DMS153 treated with DMSO at 0.1 percent for 48 hours (cell line): ENCODE results near the gene CAP1.
A peak's percentile ranks its signal among the peaks of the same experiment; 100 is the strongest.

Experiments
- DNase-seq: peaks from one replicate; lab custom pipeline; 2025; ENCODE audit not compliant: unreplicated experiment; lab: John Stamatoyannopoulos, UW

Gene CAP1

DNA sequence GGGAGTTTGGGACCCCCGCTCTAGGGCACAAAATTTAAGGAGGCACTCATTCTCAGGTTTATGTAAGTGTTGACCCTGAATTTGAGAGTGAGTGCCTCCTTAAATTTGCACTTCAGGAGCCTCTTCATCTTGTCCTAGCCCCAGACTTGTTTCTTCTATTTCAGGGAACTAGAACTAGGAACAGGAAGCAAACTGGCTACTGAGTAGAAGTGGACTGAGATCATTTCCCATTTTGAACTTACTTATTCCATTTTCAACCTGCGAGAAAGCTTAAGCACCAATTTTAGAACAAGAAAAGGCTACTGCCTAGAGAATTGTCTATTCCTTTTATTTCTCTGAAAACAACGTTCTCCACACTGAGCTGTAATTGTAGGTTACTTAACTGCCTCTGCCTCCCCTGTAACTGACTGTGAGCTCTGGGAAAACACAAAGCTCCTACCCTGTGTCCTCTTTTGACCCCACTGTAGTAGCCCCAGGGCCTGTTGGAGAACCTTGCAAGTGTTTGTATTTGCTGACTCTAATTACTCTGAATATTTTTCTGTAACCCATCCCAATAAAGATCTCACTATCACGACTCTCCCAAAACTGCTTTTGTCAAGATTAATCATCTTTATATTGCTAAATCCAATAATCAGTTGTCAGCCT lies 54.1 kb downstream of the CAP1 start:
- no peak for DNase-seq

DNA sequence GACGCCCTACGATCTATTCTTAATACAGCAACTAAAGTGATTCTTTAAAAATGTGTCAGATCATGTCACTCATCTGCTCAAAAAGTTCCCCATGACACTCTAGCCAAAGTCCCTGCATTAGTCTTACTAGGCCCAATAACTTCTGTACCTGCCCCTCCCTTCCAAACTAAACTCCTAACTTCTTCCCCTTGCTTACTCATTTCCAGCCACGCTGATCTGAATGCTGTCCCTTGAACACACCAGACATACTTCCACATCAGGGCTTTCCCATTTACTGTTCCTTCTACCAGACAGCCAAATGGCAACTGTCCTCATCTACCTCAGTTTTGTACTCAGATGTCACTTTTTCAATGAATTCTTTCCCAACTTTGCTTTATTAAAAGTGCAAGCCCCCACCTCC lies 55.3 kb downstream of the CAP1 start:
- DNase-seq = no peak

DNA sequence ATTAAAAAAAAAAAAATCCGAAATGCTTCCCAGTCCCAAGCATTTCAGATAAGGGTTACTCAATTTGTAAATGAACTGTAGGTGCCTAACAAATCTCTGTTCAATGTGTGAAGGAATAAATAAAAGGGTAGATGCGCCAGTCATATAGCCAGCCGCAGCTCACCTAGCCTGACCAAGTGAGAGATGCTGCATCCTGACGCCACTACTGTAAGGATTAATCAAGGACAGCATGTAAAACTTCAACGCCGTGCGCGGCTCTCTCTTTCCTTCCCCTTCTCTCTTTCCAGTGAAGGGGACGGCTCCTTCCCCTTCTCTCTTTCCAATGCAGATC lies 56.1 kb downstream of the CAP1 start:
- DNase-seq = no peak

DNA sequence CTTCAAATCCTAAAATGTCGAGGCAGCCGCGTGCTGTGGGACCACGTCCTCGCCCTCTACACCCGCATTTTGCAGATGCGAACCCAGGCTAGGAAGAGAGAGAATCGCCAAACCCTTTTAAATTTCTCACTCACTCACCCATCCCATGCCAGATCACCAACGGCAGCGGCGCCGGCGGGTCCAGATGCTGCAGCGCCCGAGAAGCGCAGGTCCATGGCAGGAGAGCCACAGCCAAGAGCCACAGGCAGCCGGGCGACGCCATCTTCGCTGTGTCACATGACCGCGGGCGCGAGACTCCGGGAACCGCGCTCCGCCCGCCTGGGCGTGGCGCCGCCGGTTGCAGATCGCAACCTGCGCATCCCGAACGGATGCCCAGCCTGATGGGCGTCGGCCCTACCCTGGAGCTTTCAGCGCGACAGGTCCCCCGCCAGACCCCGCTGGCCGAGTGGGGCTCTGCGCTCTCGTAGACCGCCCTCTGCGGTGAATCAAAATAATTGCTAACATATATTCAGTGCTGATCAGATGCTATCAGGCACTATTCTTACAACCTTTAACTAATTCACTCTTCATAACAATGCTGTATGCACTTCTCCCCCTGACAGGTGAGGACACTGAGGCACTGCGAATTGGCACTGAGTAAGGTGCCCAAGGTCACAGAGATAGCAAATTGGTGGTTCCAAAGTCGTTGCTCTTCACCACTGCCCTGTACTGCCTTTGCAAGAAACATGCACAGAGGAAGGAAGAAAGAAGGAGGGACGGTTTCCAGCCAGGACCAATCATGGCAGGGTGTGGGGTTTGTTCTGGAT lies 56.7 kb downstream of the CAP1 start, which contains the start of gene PPT1:
TSS of gene PPT1 (minus strand) at position 276 of the 806 bp plus-strand sequence. CDS start at position 262, 14 bp downstream.
- peak; percentile 97 for DNase-seq

DNA sequence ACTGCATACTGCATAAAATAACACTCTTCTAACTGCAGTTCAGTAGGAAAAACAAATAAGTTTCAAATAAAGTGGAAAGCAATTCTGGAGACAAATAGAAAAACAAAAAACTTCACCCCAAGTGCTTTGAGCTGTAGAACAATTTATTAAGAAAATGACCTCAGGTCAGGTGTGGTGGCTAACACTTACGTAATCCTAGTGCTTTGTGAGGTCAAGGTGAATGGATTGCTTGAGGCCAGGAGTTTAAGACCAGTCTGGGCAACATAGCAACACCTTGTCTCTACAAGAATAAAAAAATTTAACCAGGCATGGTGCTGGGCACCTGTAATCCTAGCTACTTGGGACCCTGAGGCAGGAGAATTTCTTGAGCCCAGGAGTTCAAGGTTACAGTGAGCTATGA lies 61.5 kb downstream of the CAP1 start:
- no peak for DNase-seq

DNA sequence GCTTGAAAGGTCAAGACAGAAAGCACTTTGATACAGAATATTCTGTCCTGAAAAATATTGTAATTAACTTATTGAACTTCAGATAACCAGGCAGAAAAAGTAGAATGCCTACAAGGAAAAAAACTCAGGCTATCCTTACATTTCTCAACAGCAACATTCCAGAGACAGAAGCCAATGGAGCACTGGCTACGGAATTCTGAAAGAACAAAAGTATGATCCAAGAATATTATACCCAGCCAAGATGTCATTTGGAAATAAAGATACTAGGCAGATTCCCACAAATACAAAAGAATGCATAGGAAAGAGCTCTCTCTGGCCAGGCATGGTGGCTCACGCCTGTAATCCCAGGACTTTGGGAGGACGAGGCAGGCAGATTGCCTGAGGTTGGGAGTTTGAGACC lies 62.4 kb downstream of the CAP1 start:
- no peak for DNase-seq

DNA sequence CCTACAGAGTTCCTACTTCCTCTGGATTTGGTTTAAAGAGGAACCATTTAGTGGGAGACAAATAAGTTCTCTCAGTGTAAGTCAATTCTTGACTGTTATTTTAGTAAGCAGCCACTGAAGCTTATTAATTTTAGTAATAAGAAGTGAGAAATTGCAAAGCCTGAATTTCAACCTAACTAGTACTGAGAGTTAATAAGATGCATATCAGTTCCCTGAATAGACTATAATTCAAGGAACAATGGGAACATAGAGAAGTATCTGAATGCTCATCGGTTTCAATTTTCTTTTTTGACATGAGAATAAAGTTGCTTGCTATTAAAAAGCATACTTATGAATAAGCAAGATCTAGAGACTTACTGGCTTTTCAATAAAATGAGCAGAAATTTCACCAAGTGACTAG lies 64.5 kb downstream of the CAP1 start:
- no peak for DNase-seq

DNA sequence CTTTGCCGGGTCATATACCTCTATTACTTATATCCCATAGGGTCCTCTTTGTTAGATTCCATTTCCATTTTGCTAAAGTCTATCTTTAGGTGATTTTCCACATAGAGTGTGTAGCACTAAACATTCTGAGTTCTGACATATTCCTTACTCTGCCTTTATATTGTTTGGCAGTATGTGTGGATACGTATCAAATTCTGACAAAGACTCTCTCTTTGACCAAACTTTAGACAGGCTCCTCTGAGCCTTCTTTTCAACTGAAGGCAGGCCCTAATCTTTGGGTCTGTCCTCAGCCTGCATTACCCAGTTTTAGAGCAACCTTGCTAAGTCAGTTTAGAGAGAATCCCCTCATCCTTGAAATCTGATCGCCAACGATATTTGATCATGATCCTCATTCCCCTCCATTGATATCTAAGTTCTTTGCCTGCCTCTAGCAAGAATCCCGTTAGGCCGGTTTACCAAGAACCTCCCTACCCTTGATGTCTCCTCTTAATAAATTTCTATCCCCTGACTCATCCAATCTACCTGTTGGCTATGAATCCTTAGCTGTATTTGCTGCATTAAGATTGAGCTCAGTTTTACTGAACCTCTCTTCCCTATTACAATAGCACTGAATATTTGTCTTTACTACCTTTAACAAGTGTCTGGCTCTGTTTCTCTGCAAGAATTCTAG lies 66.9 kb downstream of the CAP1 start:
- DNase-seq = no peak

DNA sequence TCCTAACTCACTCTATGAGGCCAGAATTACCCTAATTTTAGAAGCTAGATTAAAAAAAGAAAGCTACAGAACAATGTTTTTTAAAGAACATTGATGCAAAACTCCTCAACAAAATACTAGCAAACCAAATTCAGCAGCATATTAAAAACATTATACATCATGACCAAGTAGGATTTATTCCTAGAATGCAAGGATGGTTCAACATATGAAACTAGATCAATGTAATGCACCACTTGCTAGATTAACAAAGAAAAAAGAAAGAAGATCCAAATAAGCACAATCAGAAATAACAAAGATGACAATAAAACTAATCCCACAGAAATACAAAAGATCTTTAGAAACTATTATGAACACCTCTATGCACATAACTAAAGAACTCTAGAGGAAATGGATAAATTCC lies 69.9 kb downstream of the CAP1 start:
- no peak for DNase-seq

DNA sequence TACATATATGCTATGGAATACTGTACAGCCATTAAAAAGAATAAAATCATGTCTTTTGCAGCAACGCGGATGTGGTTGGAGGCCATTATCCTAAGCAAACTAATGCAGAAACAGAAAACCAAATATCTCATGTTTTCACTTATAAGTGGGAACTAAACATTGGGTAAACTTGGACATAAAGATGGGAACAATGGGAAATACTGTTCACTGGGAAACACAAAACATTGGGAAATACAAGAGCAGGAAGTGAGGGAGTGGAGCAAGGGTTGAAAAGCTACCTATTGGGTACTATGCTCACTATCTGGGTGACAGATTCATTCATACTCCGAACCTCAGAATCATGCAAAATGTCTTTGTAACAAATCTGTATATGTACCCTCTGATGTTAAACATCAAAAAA lies 73.9 kb downstream of the CAP1 start:
- DNase-seq = no peak

DNA sequence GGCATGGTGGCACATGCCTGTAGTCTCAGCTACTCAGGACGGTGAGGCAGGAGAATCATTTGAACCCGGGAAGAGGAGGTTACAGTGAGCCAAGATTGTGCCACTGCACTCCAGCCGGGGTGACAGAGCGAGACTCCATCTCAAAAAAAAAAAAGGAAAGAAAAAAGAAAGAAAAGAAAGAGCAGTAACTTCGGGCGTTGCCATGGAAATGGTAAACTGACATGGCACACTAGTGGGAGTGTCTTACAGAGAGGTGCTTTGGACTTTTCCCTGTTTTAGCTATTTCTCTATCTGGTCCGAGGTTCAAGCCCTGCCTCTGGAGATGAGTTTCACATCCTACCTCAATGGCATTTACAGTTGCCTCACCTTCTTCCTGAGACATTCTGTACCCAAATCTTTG lies 79.6 kb downstream of the CAP1 start:
- DNase-seq = no peak
